HG03558 (cell line): ENCODE data around the gene FAM72A.
"Not testable (repeated sequence)": the region's sequence is repeated elsewhere in the genome, so short reads cannot be mapped to it uniquely, and the experiment has no call there.

Source experiments
- ATAC-seq: cut with Tn5 transposase; IDR thresholded peaks from one replicate; pipeline ENCODE4 v1.9.1; 2021; ENCODE audit warnings: moderate number of reproducible peaks; ENCODE audit not compliant: unreplicated experiment; ENCODE audit errors: extremely low read depth

The FAM72A gene

DNA sequence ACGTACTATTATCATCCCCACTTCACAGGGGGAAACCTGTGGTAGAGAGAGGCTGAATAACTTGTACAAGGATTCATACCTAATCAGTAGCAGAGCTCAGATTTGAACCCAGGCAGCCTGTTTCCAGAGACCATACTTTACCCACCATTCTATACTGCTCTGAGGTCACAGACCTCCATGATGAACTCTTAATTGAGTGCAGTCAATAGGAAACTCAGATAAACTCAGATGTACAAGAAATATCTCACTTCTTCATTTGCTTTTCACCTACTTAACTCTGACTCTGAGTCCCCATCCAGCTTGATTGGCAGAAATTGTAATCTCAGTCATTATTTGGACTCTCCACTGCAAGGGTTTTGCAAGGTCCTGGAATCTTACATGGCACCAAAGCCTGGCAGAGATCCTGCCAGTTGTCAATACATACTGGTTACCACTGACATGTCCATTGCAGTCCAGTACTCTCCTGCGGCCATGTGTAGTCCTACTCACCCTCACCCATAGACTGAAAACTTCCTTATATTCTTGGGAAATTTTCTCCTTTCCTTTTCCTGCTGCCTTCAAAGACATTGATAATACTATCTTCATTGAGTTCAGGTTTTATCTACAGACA, 29.4 kb downstream of the FAM72A start:
- ATAC-seq, result not testable (repeated sequence)

DNA sequence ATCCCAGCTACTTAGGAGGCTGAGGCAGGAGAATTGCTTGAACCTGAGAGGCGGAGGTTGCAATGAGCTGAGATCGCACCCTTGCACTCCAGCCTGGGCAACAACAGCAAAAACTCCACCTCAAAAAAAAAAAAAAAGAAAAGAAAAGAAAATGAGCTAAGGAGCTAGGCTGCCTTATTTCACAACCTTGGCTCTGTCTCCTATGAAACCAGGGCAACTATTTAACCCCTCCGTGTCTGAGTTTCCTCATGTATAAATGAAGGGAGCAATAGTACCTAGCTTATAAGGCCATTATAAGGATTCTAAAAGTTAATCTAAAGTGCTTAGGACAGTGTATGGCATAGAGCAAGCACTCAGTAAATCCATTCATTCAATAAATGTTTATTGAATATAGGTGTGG, 32.8 kb downstream of the FAM72A start:
- ATAC-seq, result not testable (repeated sequence)

DNA sequence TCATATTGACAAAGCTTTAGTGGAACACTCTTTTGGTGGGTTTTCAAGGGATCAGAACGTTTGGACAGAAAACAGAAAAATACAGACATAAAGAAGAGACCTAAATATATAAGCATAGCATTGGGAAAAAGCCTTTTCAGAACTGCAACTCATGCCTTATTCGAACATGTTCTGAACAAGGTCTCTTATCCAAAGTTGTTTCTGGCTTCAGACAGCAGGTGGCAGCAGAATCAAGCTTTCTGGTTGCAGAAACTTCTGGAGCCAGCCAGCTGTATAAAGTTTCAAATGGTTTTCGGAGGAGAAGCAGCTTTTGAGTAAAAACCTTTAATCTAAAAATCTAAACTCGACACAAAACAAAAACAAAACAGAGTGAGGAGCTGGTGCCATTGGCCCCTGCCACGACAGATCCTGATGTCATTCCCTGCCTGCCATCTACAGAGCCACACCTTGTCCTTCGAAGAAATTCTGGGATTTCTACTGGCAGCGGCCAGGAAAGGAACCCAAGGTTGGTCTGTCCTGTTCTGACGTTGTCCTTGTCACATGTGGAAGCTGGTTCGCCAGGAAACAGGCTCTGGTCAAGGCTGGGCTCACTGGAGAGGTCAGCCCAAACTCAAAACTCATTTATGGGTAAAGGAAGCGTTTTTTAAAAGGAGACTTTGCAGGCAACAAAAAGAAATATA, 35.1 kb downstream of the FAM72A start:
- not testable (repeated sequence) for ATAC-seq

DNA sequence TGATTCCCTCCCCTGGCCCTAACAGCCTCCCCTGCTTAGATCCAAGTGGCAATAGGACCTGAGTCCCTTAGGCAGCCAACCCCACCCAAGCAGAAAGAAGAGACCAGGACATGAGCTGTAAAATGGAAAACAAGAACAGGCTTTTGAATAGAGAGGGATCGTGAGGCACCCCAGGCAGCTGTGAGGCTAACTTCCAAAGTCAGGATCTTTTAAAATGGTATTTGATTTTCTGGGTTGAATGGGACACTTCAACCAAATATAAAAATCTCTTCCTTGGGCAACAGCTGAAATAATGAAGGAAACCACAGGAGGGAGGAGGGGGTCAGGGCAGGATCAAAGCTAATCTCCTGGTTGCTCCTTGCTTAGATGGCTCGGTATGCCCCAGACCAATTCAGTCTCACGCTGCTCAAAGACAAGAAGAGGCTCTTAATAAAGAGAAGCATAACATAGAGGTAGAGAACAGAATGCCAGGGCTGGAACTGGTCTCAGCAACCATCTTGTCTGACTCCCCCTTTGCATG, 56.8 kb downstream of the FAM72A start:
- no peak for ATAC-seq

DNA sequence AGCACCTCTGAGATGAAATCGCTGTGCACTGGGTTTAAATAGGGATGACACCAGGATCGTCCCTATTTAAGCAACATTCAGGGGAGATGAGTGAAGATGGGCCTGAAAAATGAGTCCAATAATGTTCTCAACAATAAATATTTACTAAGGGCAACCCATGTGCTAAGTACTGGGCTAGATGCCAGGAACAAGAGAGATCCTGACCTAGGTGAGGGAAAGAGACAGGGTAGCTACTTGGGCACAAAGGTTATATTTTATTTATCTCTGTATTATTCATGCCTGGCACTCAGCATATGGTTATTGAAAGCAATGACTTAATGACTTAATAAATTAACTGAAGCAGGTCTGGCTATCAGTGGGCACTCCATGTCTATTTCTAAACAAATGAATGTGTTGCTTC, 58.0 kb downstream of the FAM72A start:
- ATAC-seq, result no peak

DNA sequence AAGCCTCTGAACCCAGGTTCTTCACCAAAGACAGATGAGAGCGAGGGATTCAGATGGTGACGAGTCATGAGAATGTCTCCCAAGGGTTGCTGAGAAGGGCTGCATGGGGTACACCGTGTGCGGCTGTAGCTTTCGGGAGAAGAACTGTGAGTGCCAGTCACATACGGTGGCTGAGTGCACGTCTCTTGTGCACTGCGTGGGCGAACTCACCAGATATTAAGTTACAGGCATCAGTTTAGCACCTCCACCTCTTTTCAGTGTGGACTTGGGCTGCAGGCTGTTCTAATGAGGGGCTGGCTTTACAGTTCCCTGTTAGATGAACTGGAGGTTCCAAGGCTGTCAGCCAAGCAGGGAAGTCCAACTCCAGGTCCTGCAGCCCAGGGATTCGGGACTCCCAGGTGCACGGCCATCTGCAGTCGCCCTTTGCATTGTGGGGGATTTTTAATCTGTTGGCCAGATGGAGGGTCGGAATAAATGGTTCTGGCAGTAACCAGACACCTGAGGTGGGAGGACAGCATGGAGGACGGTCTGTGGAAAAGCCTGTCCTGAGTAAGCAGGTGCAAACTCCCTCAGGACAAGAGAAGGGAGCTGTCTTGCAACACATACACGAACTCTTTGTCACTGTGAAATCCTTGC, 59.0 kb downstream of the FAM72A start:
- no peak for ATAC-seq

DNA sequence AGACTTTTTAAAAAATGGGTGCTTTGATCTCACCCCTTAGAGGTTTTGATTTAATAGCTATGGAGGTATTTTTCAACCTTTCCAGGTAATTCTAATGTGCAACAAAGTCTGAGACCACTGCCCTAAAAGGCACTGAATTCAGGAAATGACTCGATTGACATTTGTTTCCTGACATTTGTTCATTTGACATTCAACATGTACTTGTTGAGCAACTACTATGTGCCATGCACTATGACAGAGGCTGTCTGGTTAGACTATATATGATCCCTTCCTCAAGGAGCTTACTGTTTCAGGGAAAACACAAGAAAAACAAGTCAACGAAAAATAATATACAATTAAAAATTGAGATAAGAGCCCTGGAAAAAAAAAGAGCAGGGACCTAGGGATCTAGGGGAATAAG, 59.9 kb downstream of the FAM72A start:
- ATAC-seq, result no peak

DNA sequence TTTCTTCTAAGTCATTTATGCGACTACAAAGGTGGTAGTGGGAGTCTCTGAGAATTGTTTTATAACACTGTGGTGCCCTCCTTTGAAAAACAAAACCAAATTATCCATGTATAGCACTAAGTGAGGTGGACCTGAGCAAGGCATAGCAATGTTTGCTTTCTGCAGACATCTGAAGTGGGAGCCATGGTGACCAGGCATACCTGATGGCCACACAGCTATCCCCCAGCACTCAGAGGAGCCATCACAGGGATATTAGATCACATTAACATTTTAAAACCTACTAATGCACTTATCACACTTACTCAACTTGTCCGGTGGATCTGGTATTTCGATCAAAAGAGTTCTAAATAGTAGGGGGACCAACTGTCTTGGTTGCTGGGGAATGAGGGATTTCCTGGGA, 60.6 kb downstream of the FAM72A start:
- ATAC-seq, result no peak

DNA sequence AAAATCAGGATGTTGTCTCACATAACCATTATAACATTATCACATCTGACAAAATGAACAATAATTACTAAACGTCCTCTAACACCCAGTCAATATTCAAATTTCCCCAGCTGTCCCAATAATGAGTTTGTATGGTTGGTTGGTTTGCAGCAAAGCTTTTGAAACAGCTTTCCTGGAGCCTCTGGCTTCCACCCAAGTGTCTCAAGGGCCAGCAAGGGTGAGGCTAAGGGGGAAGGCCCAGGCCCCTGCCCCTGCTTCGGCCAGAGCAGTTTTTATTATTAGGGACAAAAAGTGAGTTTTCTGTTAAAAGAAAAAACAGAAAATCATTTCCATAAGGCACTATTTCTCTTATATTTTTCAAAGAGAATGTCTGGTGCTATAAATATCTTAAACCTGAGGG, 66.4 kb downstream of the FAM72A start:
- ATAC-seq, result no peak
